RWPE2 (cell line): ENCODE results near the gene SKOR1.

ENCODE experiments used
- ATAC-seq: fragments of 200-7000 bp; cut with Tn5 transposase; 3 replicates; pipeline ENCODE4 v1.9.1; 2021; ENCODE audit warnings: low read depth
- DNase-seq: peaks from one replicate; pipeline ENCODE4 v3.0.0-alpha.2; 2020; ENCODE audit warnings: low spot score
- H3K27ac ChIP-seq: fragments of 450-650 bp; 2 replicates; pipeline ENCODE4 v1.5.1; 2017; ENCODE audit warnings: mild to moderate bottlenecking; ENCODE audit not compliant: poor library complexity, severe bottlenecking
- H3K27me3 ChIP-seq: fragments of 250-450 bp; sonication (Bioruptor Pico); 2 replicates; pipeline ENCODE4 v1.5.1; 2021; ENCODE audit warnings: mild to moderate bottlenecking, moderate library complexity; ENCODE audit not compliant: insufficient read depth, poor library complexity, severe bottlenecking
- H3K36me3 ChIP-seq: fragments of 250-450 bp; sonication (Bioruptor Pico); 2 replicates; pipeline ENCODE4 v1.5.1; 2020; ENCODE audit warnings: low read depth, mild to moderate bottlenecking, moderate library complexity
- H3K4me1 ChIP-seq: fragments of 250-450 bp; sonication (Bioruptor Pico); 2 replicates; pipeline ENCODE4 v1.5.1; 2021; ENCODE audit warnings: mild to moderate bottlenecking, moderate library complexity; ENCODE audit not compliant: insufficient read depth, poor library complexity, severe bottlenecking
- H3K4me3 ChIP-seq: fragments of 250-450 bp; sonication (Bioruptor Pico); 2 replicates; pipeline ENCODE4 v1.5.1; 2021; ENCODE audit warnings: mild to moderate bottlenecking, moderate library complexity; ENCODE audit not compliant: severe bottlenecking
- H3K9me3 ChIP-seq: fragments of 250-450 bp; sonication (Bioruptor Pico); 2 replicates; pipeline ENCODE4 v1.5.1; 2021; ENCODE audit warnings: mild to moderate bottlenecking, moderate library complexity; ENCODE audit not compliant: severe bottlenecking
- CTCF ChIP-seq: fragments of 450-650 bp; IDR thresholded peaks from one replicate; pipeline ENCODE4 v1.5.1; 2017; ENCODE audit warnings: mild to moderate bottlenecking, moderate library complexity; ENCODE audit not compliant: poor library complexity, severe bottlenecking

Gene SKOR1

GRCh38 chr15:67832897-67833709, 7.8 kb downstream of the SKOR1 start:
- H3K4me1 ChIP-seq = no peaks in the 10 kb centered on the region

GRCh38 chr15:67833710-67834511, 8.6 kb downstream of the SKOR1 start:
- DNase-seq (peak; percentile 72), ATAC-seq (peak; percentile 20; the same call in 1 of the 3 replicates)
- H3K9me3 ChIP-seq = no peaks in the 10 kb centered on the region
- TF ChIP-seq CTCF = peak; percentile 83
- H3K27ac ChIP-seq = no peak overlapping the region
- no peaks in the 10 kb centered on the region for H3K36me3 ChIP-seq
- peaks cover 71% of the 10 kb centered on the region for H3K27me3 ChIP-seq
- H3K4me1 ChIP-seq = peaks cover under 1% of the 10 kb centered on the region
- H3K4me3 ChIP-seq = peak overlapping the region; percentile 19

More at GRCh38 chr15:67832897-67833709, 7.8 kb downstream of the SKOR1 start:
- Histone ChIP-seq H3K27ac (no peak overlapping the region), H3K27me3 (peaks cover 79% of the 10 kb centered on the region), H3K4me3 (no peak overlapping the region), H3K36me3 (no peaks in the 10 kb centered on the region), H3K9me3 (no peaks in the 10 kb centered on the region)
- DNase-seq (peak; percentile 65), ATAC-seq (no peak)
- TF ChIP-seq CTCF = no peak

- Histone ChIP-seq H3K27ac (no peak overlapping the region), H3K4me1 (peaks cover 4% of the 10 kb centered on the region), H3K9me3 (no peaks in the 10 kb centered on the region), H3K36me3 (no peaks in the 10 kb centered on the region), H3K27me3 (peaks cover 63% of the 10 kb centered on the region), H3K4me3 (peak overlapping the region; percentile 19)
- no peak for TF ChIP-seq CTCF
- no peak for ATAC-seq
- DNase-seq = peak; percentile 66
Observed at GRCh38 chr15:67834581-67835296, 9.4 kb downstream of the SKOR1 start.

- H3K4me3 ChIP-seq = peak overlapping the region; percentile 19
- H3K9me3 ChIP-seq = no peaks in the 10 kb centered on the region
- DNase-seq (peak; percentile 71), ATAC-seq (no peak)
- peaks cover 55% of the 10 kb centered on the region for H3K27me3 ChIP-seq
- no peaks in the 10 kb centered on the region for H3K36me3 ChIP-seq
- H3K4me1 ChIP-seq = peaks cover 4% of the 10 kb centered on the region
- no peak overlapping the region for H3K27ac ChIP-seq
- no peak for TF ChIP-seq CTCF
Observed at GRCh38 chr15:67835297-67836133, 10.2 kb downstream of the SKOR1 start.
